Measurements from ENCODE around the gene TMEM107.

The TMEM107 gene

GRCh38 chr17:8222380-8222629, 46.1 kb upstream of the TMEM107 start:
- TF ChIP-seq FOXP2 (optimal IDR thresholded peaks at IDR 0.05; ENCODE audit: borderline replicate concordance, extremely low read depth, extremely low read length, insufficient read depth): no peak
- TF ChIP-seq SIN3A (IDR thresholded peaks at IDR 0.05; ENCODE audit: borderline replicate concordance, insufficient read depth, low read length): no peak
- no peak for TF ChIP-seq REST (IDR thresholded peaks at IDR 0.05; ENCODE audit: insufficient read depth in 1 of 2, low read depth in 2 of 2, low read length in 2 of 2)
- no peak for TF ChIP-seq TAF1 (IDR thresholded peaks at IDR 0.05; ENCODE audit: borderline replicate concordance, insufficient read depth, low read length)
- no peak for TF ChIP-seq POLR2AphosphoS5 (IDR thresholded peaks at IDR 0.05; ENCODE audit: low read depth, low read length)

- TF ChIP-seq SIN3A (IDR thresholded peaks at IDR 0.05; ENCODE audit: borderline replicate concordance, insufficient read depth, low read length) (no peak), POLR2AphosphoS5 (IDR thresholded peaks at IDR 0.05; ENCODE audit: low read depth, low read length) (0 out of 2 replicates have a peak, but pooled peaks have one; percentile 14), REST (IDR thresholded peaks at IDR 0.05; ENCODE audit: insufficient read depth in 1 of 2, low read depth in 2 of 2, low read length in 2 of 2) (peak in 1 of 2 experiments; percentile 18; a peak in 1 of 4 replicates), TAF1 (IDR thresholded peaks at IDR 0.05; ENCODE audit: borderline replicate concordance, insufficient read depth, low read length) (peak; percentile 60; the same call in 1 of the 2 replicates)
Observed at GRCh38 chr17:8221663-8222379, 45.6 kb upstream of the TMEM107 start.

- peak; percentile 24 to 59; a peak in 1 of 4 replicates for TF ChIP-seq REST (IDR thresholded peaks at IDR 0.05; ENCODE audit: insufficient read depth in 1 of 2, low read depth in 2 of 2, low read length in 2 of 2)
- TF ChIP-seq TAF1 (IDR thresholded peaks at IDR 0.05; ENCODE audit: borderline replicate concordance, insufficient read depth, low read length): no peak
Observed at GRCh38 chr17:8220783-8221662, 44.8 kb upstream of the TMEM107 start.

- TF ChIP-seq REST (IDR thresholded peaks at IDR 0.05; ENCODE audit: insufficient read depth in 1 of 2, low read depth in 2 of 2, low read length in 2 of 2) (no peak), FOXP2 (optimal IDR thresholded peaks at IDR 0.05; ENCODE audit: borderline replicate concordance, extremely low read depth, extremely low read length, insufficient read depth) (no peak), SIN3A (IDR thresholded peaks at IDR 0.05; ENCODE audit: borderline replicate concordance, insufficient read depth, low read length) (no peak)
Observed at GRCh38 chr17:8212312-8213180, 36.4 kb upstream of the TMEM107 start.
